ENCODE results near the gene CARD11. TPM values are rescaled to one million over a fixed set of nuclear protein-coding genes. Genes with fewer than 3 reads are reported as not detected.

Gene CARD11
- total RNA-seq, 1 experiment from 2014 or later: 0.57 TPM

DNA sequence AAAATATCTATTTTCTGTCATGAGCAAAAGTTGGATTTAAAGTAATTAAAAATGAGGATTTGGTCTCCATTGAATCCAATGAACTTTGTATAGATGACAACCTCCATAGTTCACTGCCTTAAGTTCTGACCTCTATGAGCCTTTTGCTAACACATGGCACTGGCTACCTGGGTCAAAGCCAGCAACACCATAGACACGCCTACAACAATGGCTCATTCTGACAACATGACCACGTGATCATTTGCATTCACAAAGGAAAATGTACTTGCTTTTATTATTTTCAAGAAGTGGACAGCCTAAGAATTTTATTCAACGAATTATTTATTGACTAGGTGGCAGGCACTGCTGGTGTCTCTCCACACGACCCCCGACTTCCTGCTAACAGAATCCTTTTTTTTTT is 90.6 kb downstream of the CARD11 start:
- H3K9me2 ChIP-seq (ENCODE audit: insufficient read depth): no peaks in the 10 kb centered on the region
- DNase-seq (ENCODE audit: low read depth, low spot score) (no peak), ATAC-seq (no peak)
- CTCF ChIA-PET: no interaction called here
- no peaks in the 10 kb centered on the region; a peak in 1 of 4 replicates for H3K9me3 ChIP-seq (ENCODE audit: control insufficient read depth in 1 of 2, insufficient read depth in 1 of 2, low read depth in 1 of 2, low read length in 2 of 2)
- BruUV-seq (replicated peaks): no TSS peak
- H3K4me1 ChIP-seq (ENCODE audit: control insufficient read depth in 1 of 2, insufficient read depth in 2 of 2, low read length in 2 of 2): peaks cover 7 to 22% of the 10 kb centered on the region in 2 experiments; a peak in 3 of 4 replicates
- TF ChIP-seq, protein P1, sequence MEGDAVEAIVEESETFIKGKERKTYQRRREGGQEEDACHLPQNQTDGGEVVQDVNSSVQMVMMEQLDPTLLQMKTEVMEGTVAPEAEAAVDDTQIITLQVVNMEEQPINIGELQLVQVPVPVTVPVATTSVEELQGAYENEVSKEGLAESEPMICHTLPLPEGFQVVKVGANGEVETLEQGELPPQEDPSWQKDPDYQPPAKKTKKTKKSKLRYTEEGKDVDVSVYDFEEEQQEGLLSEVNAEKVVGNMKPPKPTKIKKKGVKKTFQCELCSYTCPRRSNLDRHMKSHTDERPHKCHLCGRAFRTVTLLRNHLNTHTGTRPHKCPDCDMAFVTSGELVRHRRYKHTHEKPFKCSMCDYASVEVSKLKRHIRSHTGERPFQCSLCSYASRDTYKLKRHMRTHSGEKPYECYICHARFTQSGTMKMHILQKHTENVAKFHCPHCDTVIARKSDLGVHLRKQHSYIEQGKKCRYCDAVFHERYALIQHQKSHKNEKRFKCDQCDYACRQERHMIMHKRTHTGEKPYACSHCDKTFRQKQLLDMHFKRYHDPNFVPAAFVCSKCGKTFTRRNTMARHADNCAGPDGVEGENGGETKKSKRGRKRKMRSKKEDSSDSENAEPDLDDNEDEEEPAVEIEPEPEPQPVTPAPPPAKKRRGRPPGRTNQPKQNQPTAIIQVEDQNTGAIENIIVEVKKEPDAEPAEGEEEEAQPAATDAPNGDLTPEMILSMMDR (IDR thresholded peaks at IDR 0.05 in 2 of 3, conservative IDR thresholded peaks at IDR 0.05 in 1 of 3; ENCODE audit: borderline replicate concordance in 1 of 3, insufficient read depth in 1 of 3, low read depth in 2 of 3, low read length in 2 of 3): no peak
- TF ChIP-seq JUND (IDR thresholded peaks at IDR 0.05): no peak
- no peak for TF ChIP-seq SP1 (IDR thresholded peaks at IDR 0.05; ENCODE audit: low read depth)
- TF ChIP-seq CBX3 (IDR thresholded peaks at IDR 0.05; ENCODE audit: low read depth): no peak
- no peak for TF ChIP-seq EZH2 (IDR thresholded peaks at IDR 0.05)
- TF ChIP-seq SRF (IDR thresholded peaks at IDR 0.05; ENCODE audit: low read depth): no peak
- TF ChIP-seq, protein P2, sequence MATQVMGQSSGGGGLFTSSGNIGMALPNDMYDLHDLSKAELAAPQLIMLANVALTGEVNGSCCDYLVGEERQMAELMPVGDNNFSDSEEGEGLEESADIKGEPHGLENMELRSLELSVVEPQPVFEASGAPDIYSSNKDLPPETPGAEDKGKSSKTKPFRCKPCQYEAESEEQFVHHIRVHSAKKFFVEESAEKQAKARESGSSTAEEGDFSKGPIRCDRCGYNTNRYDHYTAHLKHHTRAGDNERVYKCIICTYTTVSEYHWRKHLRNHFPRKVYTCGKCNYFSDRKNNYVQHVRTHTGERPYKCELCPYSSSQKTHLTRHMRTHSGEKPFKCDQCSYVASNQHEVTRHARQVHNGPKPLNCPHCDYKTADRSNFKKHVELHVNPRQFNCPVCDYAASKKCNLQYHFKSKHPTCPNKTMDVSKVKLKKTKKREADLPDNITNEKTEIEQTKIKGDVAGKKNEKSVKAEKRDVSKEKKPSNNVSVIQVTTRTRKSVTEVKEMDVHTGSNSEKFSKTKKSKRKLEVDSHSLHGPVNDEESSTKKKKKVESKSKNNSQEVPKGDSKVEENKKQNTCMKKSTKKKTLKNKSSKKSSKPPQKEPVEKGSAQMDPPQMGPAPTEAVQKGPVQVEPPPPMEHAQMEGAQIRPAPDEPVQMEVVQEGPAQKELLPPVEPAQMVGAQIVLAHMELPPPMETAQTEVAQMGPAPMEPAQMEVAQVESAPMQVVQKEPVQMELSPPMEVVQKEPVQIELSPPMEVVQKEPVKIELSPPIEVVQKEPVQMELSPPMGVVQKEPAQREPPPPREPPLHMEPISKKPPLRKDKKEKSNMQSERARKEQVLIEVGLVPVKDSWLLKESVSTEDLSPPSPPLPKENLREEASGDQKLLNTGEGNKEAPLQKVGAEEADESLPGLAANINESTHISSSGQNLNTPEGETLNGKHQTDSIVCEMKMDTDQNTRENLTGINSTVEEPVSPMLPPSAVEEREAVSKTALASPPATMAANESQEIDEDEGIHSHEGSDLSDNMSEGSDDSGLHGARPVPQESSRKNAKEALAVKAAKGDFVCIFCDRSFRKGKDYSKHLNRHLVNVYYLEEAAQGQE (IDR thresholded peaks at IDR 0.05; ENCODE audit: low read depth): no peak
- TF ChIP-seq, protein P3, sequence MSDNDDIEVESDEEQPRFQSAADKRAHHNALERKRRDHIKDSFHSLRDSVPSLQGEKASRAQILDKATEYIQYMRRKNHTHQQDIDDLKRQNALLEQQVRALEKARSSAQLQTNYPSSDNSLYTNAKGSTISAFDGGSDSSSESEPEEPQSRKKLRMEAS (IDR thresholded peaks at IDR 0.05): no peak
- TF ChIP-seq FOSL1 (IDR thresholded peaks at IDR 0.05; ENCODE audit: low read depth): no peak
- no peak overlapping the region for H3K4me3 ChIP-seq (replicated peaks in 1 of 2; ENCODE audit: low read depth in 1 of 2, low read length in 2 of 2)
- no peak overlapping the region for H3K4me2 ChIP-seq (ENCODE audit: low read length)
- H3K79me2 ChIP-seq (ENCODE audit: insufficient read depth, low read length): no peaks in the 10 kb centered on the region
- no peak overlapping the region for H3K27ac ChIP-seq (ENCODE audit: low read depth, low read length)
- intact Hi-C loops (cut with micrococcal nuclease): no loop called here
- H3K36me3 ChIP-seq (ENCODE audit: control insufficient read depth in 1 of 2, insufficient read depth in 2 of 2, low read length in 2 of 2): no peaks in the 10 kb centered on the region
- no peak overlapping the region for H2AFZ ChIP-seq (ENCODE audit: low read depth, low read length, poor library complexity, severe bottlenecking)
- POLR2A ChIA-PET: no interaction called here
- H3K9ac ChIP-seq (ENCODE audit: low read length): no peak overlapping the region
- RAD21 ChIA-PET (ENCODE audit: low non-redundant PET in 1 of 2, low total read pairs in 2 of 2, uncharacterized antibody in 2 of 2, unreplicated experiment in 2 of 2): no interaction called here
- H4K20me1 ChIP-seq (ENCODE audit: insufficient read depth): no peaks in the 10 kb centered on the region
- no peaks in the 10 kb centered on the region for H3K27me3 ChIP-seq (ENCODE audit: insufficient read depth, low read length)
